RWPE1 (cell line): ENCODE measurements around the gene PKM.

Experiments
- CTCF ChIA-PET: fragments of 350-600 bp; sonication (Branson Sonifier 250); formaldehyde crosslinking; extraction: SDS; loops from one replicate; lab custom pipeline; 2021; lab: Yijun Ruan, JAX
- POLR2A ChIA-PET: fragments of 400-600 bp; formaldehyde crosslinking; extraction: SDS; loops from one replicate; lab custom pipeline; 2020; ENCODE audit warnings: antibody characterized with exemption; ENCODE audit not compliant: low non-redundant PET; lab: Yijun Ruan, JAX
- DNase-seq: peaks from one replicate; pipeline ENCODE4 v3.0.0; 2012; ENCODE audit warnings: low spot score
- H3K27ac ChIP-seq: fragments of 450-650 bp; 2 replicates; pipeline ENCODE4 v1.5.1; 2017
- CTCF ChIP-seq: fragments of 450-650 bp; conservative IDR thresholded peaks from 2 replicates; pipeline ENCODE4 v1.5.1; 2017; ENCODE audit warnings: low read depth, mild to moderate bottlenecking

Gene PKM

GRCh38 chr15:72166716-72167417 is 64.1 kb downstream of the PKM start:
- CTCF ChIA-PET: interaction anchor here (0.5 to 2.0 kb wide), 3 partner anchors 10 to 1063 kb away, joined by 4 to 5 read pairs (median 4); no protein-coding TSS in a partner anchor
- POLR2A ChIA-PET: no interaction called here
- no peak overlapping the region for H3K27ac ChIP-seq

DNA sequence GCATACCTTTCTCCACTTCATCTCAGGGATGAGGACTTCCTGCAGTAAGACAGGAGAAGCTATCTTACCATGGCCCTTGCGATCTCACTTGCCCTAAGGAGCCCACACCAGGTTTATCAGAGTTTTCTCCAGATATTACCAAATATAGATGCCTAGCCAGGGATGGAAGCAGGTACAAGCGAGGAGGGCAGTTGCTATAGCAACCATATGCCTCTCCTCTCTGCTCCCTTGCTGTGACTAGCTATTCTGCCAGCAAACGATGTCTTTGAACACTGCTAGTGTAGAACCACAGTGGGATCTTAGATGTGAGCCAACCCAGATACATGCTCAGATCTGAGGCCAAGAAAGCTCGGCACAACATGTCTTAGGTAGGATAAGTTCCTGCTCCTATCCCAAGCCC is 67.3 kb downstream of the PKM start:
- CTCF ChIA-PET: no interaction called here
- no peak overlapping the region for H3K27ac ChIP-seq
- no peak for DNase-seq
- POLR2A ChIA-PET: no interaction called here
- TF ChIP-seq CTCF: no peak

More at GRCh38 chr15:72166716-72167417, 64.1 kb downstream of the PKM start:
- TF ChIP-seq CTCF: no peak
- DNase-seq: no peak

GRCh38 chr15:72162569-72162968 is 68.4 kb downstream of the PKM start:
- no peak for TF ChIP-seq CTCF
- DNase-seq: no peak
- H3K27ac ChIP-seq: no peak overlapping the region
- ChIA-PET POLR2A (no interaction called here), CTCF (interaction anchor here (1.0 kb wide), 1 partner anchor 382 kb away, joined by 3 read pairs; no protein-coding TSS in a partner anchor)

DNA sequence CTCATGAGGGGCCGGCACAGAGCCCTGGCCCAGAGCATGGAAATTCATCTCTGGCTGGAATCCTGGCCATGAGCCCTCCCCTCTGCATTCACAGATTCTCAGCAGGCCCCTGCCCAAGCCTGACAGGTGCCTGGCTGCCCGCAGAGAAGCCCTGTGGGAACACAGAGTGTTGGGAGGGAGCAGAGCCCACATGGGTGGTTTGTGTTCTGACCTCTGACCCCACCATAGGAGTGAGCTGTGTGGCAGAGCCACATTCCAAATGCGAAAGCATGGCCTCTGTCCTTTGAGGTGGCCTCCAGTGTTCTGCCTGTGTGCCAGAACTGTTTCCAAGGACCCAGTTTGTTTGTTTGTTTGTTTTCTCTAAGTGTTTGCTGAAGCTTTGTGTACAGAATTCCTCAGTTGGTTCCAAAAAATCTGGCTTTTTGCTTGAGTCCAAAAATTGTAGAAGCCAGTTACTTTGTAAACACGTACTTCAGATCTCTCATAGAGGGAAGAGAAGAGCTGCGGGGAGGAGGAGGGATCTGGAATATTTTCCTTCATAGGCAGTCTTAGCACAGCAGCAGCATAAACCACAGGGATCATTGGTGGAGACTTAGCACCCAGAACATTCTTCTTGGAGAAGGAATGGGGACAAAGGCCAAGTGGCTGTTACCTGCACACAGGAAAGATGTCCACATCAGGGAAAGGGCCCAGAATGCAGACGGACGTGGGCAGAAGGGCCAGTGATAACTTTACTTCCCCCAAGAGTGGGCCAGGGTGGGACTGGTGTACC is 69.4 kb downstream of the PKM start:
- no peak for DNase-seq
- no peak overlapping the region for H3K27ac ChIP-seq
- ChIA-PET POLR2A (no interaction called here), CTCF (interaction anchor here (1.0 kb wide), 1 partner anchor 381 kb away, joined by 3 read pairs; no protein-coding TSS in a partner anchor)
- no peak for TF ChIP-seq CTCF

GRCh38 chr15:72160696-72161245 is 70.2 kb downstream of the PKM start:
- CTCF ChIA-PET: no interaction called here
- POLR2A ChIA-PET: no interaction called here
- no peak for TF ChIP-seq CTCF
- no peak for DNase-seq
- no peak overlapping the region for H3K27ac ChIP-seq

- H3K27ac ChIP-seq: no peak overlapping the region
- TF ChIP-seq CTCF: no peak
- POLR2A ChIA-PET: no interaction called here
- CTCF ChIA-PET: interaction anchor here (0.5 to 1.7 kb wide), 7 partner anchors 11 to 418 kb away, joined by 4 to 7 read pairs (median 5); no protein-coding TSS in a partner anchor
- no peak for DNase-seq
Observed at GRCh38 chr15:72156928-72157327, 74.1 kb downstream of the PKM start.
